ENCODE data around the gene MARCHF10. TPM values are rescaled to one million over a fixed set of nuclear protein-coding genes. Genes with fewer than 3 reads are reported as not detected.

Gene MARCHF10
- total RNA-seq, 4 donors from 2014 or later = under 0.01 to 0.41 (median 0.18) TPM; not detected in 1

DNA sequence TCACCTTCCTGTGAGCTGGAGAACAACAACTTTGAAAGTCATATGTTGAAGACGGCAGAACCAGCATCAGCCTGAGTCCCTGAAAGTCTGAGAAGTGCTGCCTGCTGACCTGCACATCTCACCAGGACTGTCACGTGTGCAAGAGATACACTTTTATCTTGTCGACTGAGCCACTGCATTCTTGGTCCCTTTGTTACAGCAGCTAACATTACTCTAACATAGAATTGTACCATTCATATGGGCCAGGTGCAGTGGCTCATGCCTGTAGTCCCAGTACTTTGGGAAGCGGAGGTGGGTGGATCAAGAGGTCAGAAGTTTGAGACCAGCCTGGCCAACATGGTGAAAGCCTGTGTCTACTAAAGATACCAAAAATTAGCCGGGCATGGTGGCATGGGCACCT is 40.1 kb downstream of the MARCHF10 start:
- Histone ChIP-seq H3K27ac (no peak overlapping the region), H3K36me3 (no peaks in the 10 kb centered on the region), H3K4me1 (no peaks in the 10 kb centered on the region), H3K9me3 (no peaks in the 10 kb centered on the region), H3K27me3 (no peaks in the 10 kb centered on the region), H3K4me3 (no peak overlapping the region)
- DNase-seq = no peak
- TF ChIP-seq, protein P1, sequence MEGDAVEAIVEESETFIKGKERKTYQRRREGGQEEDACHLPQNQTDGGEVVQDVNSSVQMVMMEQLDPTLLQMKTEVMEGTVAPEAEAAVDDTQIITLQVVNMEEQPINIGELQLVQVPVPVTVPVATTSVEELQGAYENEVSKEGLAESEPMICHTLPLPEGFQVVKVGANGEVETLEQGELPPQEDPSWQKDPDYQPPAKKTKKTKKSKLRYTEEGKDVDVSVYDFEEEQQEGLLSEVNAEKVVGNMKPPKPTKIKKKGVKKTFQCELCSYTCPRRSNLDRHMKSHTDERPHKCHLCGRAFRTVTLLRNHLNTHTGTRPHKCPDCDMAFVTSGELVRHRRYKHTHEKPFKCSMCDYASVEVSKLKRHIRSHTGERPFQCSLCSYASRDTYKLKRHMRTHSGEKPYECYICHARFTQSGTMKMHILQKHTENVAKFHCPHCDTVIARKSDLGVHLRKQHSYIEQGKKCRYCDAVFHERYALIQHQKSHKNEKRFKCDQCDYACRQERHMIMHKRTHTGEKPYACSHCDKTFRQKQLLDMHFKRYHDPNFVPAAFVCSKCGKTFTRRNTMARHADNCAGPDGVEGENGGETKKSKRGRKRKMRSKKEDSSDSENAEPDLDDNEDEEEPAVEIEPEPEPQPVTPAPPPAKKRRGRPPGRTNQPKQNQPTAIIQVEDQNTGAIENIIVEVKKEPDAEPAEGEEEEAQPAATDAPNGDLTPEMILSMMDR (IDR thresholded peaks at IDR 0.05) = no peak
- no peak for TF ChIP-seq POLR2A (IDR thresholded peaks at IDR 0.05)
- intact Hi-C loops (cut with DNase I; ENCODE audit: low total_unique reads) = no loop called here

DNA sequence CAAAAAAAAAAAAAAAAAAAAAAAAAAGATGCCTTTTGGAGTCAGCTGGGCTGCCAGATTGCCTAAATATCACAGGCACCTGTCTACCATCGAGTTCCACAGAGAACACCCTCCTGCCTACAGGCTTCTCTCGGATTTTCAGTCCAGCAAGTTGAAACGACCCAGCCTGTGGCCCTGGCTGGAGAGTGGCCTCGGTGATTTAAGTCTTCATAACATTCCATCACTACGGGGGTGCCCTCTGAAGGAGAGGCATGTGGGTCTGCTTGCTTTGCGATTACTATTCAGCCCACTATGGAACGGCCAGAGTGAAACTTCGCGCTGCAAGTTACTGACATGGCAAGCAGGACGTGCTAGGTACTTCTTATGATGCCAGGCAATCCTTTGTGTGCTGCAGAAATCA is 42.8 kb downstream of the MARCHF10 start:
- H3K4me1 ChIP-seq = peaks cover 0 to 5% of the 10 kb centered on the region in 2 donors
- H3K4me3 ChIP-seq = no peak overlapping the region
- no peaks in the 10 kb centered on the region for H3K9me3 ChIP-seq
- H3K27ac ChIP-seq = no peak overlapping the region
- intact Hi-C loops (cut with DNase I; ENCODE audit: low total_unique reads) = no loop called here
- no peak for DNase-seq
- no peaks in the 10 kb centered on the region for H3K36me3 ChIP-seq
- no peaks in the 10 kb centered on the region for H3K27me3 ChIP-seq
- TF ChIP-seq, protein P1 (IDR thresholded peaks at IDR 0.05) = no peak
- TF ChIP-seq POLR2A (IDR thresholded peaks at IDR 0.05) = no peak

DNA sequence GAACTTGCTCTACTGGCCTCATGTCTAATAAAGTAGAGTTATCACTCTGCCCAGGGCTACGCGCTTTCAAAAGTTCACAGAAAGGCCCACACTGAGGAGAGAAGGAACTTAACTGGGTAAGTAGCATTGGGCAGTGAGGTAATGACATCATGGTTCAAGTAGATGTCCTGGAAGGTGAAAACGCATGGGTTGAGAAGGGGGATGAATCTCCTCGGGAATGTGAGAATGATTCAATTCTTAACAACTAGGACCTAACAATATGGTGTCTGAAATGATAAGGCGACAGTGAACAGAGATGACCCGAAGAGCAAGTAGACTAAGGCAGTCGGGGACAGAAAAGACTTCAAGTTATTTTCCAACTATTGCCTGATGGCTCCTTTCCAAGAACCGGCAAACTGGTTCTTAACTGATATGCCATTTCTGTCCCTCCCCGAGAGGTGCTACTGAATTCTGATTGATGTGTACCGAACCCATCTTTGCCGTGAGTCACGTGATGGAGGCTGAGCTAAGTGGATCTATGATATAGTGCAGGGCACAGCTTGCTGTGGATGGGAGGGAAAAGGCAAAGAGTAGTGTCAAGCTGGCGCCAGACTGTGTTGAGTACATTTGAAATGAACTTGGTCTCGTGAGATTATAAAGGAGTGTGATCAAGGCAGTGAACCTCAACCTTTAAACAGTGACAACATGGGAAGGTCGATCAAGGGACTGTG is 44.1 kb downstream of the MARCHF10 start:
- no peak for DNase-seq
- intact Hi-C loops (cut with DNase I; ENCODE audit: low total_unique reads) = no loop called here
- Histone ChIP-seq H3K27ac (no peak overlapping the region), H3K36me3 (no peaks in the 10 kb centered on the region), H3K4me3 (no peak overlapping the region), H3K9me3 (no peaks in the 10 kb centered on the region), H3K27me3 (no peaks in the 10 kb centered on the region), H3K4me1 (peaks cover 0 to 6% of the 10 kb centered on the region in 2 donors)
- TF ChIP-seq, protein P1 (IDR thresholded peaks at IDR 0.05) = no peak
- no peak for TF ChIP-seq POLR2A (IDR thresholded peaks at IDR 0.05)

DNA sequence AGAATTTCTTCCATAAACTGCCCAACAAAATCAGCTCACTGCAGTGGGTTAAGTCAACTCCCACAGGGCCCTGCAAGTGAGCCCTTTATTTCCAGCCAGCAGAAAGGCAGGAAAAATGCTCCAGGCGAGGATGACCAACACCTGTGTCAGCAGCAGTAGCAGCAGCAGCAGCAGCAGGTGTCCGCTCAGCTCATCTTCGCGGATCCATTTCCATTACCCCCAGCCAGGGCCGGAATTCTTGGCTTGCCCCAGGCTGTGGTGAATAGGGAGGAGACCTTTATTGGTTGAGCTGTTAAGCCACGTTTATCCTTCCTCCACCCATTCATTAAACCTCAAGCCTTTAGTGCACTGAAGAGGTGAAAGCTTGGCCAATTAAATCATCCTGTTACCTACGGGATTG is 46.2 kb downstream of the MARCHF10 start:
- H3K27me3 ChIP-seq = no peaks in the 10 kb centered on the region
- H3K27ac ChIP-seq = no peak overlapping the region
- no peaks in the 10 kb centered on the region for H3K36me3 ChIP-seq
- no peak overlapping the region for H3K4me3 ChIP-seq
- no peaks in the 10 kb centered on the region for H3K9me3 ChIP-seq
- H3K4me1 ChIP-seq = peaks cover 0 to 6% of the 10 kb centered on the region in 2 donors
- DNase-seq = no peak
- intact Hi-C loops (cut with DNase I; ENCODE audit: low total_unique reads) = no loop called here
- no peak for TF ChIP-seq POLR2A (IDR thresholded peaks at IDR 0.05)
- TF ChIP-seq, protein P1 (IDR thresholded peaks at IDR 0.05) = no peak

DNA sequence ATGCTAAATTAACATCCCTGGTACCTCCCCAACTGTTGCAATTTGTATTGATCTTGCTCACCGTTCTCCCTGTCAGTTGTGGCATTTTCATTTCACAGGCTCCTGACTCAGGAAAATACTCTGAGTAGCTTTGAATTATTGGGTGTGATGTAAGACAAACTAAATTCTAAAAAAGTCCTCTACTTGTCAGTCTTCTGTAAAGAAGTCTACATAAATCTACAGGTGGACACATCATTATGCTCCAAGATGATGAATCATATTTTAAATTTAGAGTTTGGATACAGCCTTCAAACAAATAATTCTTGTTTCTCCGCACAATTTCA is 47.2 kb downstream of the MARCHF10 start:
- Histone ChIP-seq H3K4me3 (no peak overlapping the region), H3K36me3 (no peaks in the 10 kb centered on the region), H3K27me3 (no peaks in the 10 kb centered on the region), H3K4me1 (peaks cover 0 to 6% of the 10 kb centered on the region in 2 donors), H3K27ac (no peak overlapping the region), H3K9me3 (no peaks in the 10 kb centered on the region)
- TF ChIP-seq POLR2A (IDR thresholded peaks at IDR 0.05) = no peak
- TF ChIP-seq, protein P1 (IDR thresholded peaks at IDR 0.05) = no peak
- no peak for DNase-seq
- intact Hi-C loops (cut with DNase I; ENCODE audit: low total_unique reads) = no loop called here
